Eye (tissue), 1 donor: ENCODE measurements around the gene WDTC1.
"Not testable (repeated sequence)": the region's sequence is repeated elsewhere in the genome, so short reads cannot be mapped to it uniquely, and the experiment has no call there.

Source experiments
- DNase-seq: peaks from one replicate; pipeline ENCODE4 v3.0.0-alpha.2; 2015

The WDTC1 gene

GRCh38 chr1:27253596-27253995 is 19.2 kb downstream of the WDTC1 start:
- no peak for DNase-seq

GRCh38 chr1:27255136-27255535 is 20.7 kb downstream of the WDTC1 start:
- DNase-seq = no peak

- no peak for DNase-seq
These were observed 22.7 kb downstream of the WDTC1 start for GRCh38 chr1:27257155-27257554.

- DNase-seq = no peak
These were observed 24.2 kb downstream of the WDTC1 start for GRCh38 chr1:27258598-27258997.

- DNase-seq = no peak
These were observed 32.7 kb downstream of the WDTC1 start for GRCh38 chr1:27267153-27267552.

- DNase-seq = no peak
These were observed 34.8 kb downstream of the WDTC1 start for GRCh38 chr1:27269276-27269675.

- DNase-seq = no peak
These were observed 39.8 kb downstream of the WDTC1 start for GRCh38 chr1:27274204-27274603.

- DNase-seq = no peak
These were observed 41.3 kb downstream of the WDTC1 start for GRCh38 chr1:27275696-27276095.

- peak; percentile 95 for DNase-seq
These were observed 50.2 kb downstream of the WDTC1 start for GRCh38 chr1:27284425-27285273.

- DNase-seq = no peak
These were observed 50.8 kb downstream of the WDTC1 start for GRCh38 chr1:27285274-27285660.

- not testable (repeated sequence) for DNase-seq
These were observed 51.4 kb downstream of the WDTC1 start for GRCh38 chr1:27285821-27286220.

GRCh38 chr1:27289125-27289524 is 54.7 kb downstream of the WDTC1 start:
- not testable (repeated sequence) for DNase-seq

- DNase-seq = no peak
These were observed 56.1 kb downstream of the WDTC1 start for GRCh38 chr1:27290581-27290980.

GRCh38 chr1:27292106-27292505 is 57.7 kb downstream of the WDTC1 start:
- no peak for DNase-seq

GRCh38 chr1:27293915-27294314 is 59.5 kb downstream of the WDTC1 start:
- no peak for DNase-seq

- DNase-seq = peak; percentile 85
These were observed 62.4 kb downstream of the WDTC1 start for GRCh38 chr1:27296773-27297291.

- DNase-seq = no peak
These were observed 63.5 kb downstream of the WDTC1 start for GRCh38 chr1:27297903-27298302.

- no peak for DNase-seq
These were observed 64.4 kb downstream of the WDTC1 start for GRCh38 chr1:27298632-27299384.

- DNase-seq = peak; percentile 93
These were observed 65.2 kb downstream of the WDTC1 start for GRCh38 chr1:27299385-27300271.

GRCh38 chr1:27300341-27301051 is 66.1 kb downstream of the WDTC1 start:
- peak; percentile 98 for DNase-seq

GRCh38 chr1:27301052-27301422 is 66.6 kb downstream of the WDTC1 start:
- DNase-seq = no peak

GRCh38 chr1:27301582-27302199 is 67.3 kb downstream of the WDTC1 start:
- no peak for DNase-seq
